Stomach (tissue), 9 donors: ENCODE data around the gene XRCC1. TPM values are rescaled to one million over a fixed set of nuclear protein-coding genes. Genes with fewer than 3 reads are reported as not detected.
A peak's percentile ranks its signal among the peaks of the same experiment; 100 is the strongest.

Experiments used
- DNase-seq, 2 donors: peaks; one replicate each; pipeline versions ENCODE4 v3.0.0 to v3.0.0-alpha.2; 2013 to 2019
- H3K27ac ChIP-seq, 5 donors: fragments of 200-600 bp in 4 of 5; sonication (generic) in 4 of 5; one replicate each; pipeline ENCODE4 v1.5.1; 2013 to 2019; ENCODE audit warnings: mild to moderate bottlenecking in 1 of 5, moderate library complexity in 1 of 5
- H3K27me3 ChIP-seq, 3 donors: fragments of 200-600 bp; sonication (generic); one replicate each; pipeline ENCODE4 v1.5.1; 2017 to 2019; ENCODE audit warnings: mixed run types in 1 of 3
- H3K36me3 ChIP-seq, 4 donors: fragments of 200-600 bp; sonication (generic); 1 replicate in 3 of 4; 2 replicates in 1 of 4; pipeline ENCODE4 v1.5.1; 2016 to 2019
- H3K4me1 ChIP-seq, 4 donors: fragments of 200-600 bp; sonication (generic); one replicate each; pipeline ENCODE4 v1.5.1; 2016 to 2019
- H3K4me3 ChIP-seq, 4 donors: fragments of 200-600 bp; sonication (generic) in 3 of 4; one replicate each; pipeline ENCODE4 v1.5.1; 2016 to 2019; ENCODE audit warnings: mild to moderate bottlenecking in 1 of 4
- H3K9me3 ChIP-seq, 4 donors: fragments of 200-600 bp; sonication (generic); one replicate each; pipeline ENCODE4 v1.5.1; 2016 to 2019
- EP300 ChIP-seq: sonication (generic); formaldehyde crosslinking; IDR thresholded peaks from one replicate; pipeline ENCODE4 v1.6.1; 2017; ENCODE audit warnings: antibody characterized with exemption
- POLR2A ChIP-seq, 4 donors: fragments of 450-650 bp; IDR thresholded peaks; one replicate each; pipeline ENCODE4 v1.6.1; 2016; ENCODE audit warnings: antibody characterized with exemption in 4 of 4, control low read depth in 2 of 4, mild to moderate bottlenecking in 1 of 4, moderate library complexity in 1 of 4
- POLR2AphosphoS5 ChIP-seq, 3 donors: sonication (generic); formaldehyde crosslinking; IDR thresholded peaks; one replicate each; pipeline ENCODE4 v1.6.1; 2016; ENCODE audit warnings: antibody characterized with exemption in 3 of 3
- WGBS, 5 donors: extraction: QIAGEN DNeasy Blood & Tissue Kit in 3 of 5; methylation state at CpG; one replicate each; pipeline versions ENCODE4 v1.1.5 to v1.1.7; 2013 to 2018; 5-methylcytosine and 5-hydroxymethylcytosine counted together
- intact Hi-C: fragments of 100-400 bp; cut with DNase I; formaldehyde crosslinking; loops from one replicate; pipeline ENCODE4 v1.15.1; 2023; ENCODE audit warnings: low total_unique reads
- polyA plus RNA-seq, 3 donors: library from polyadenylated mRNA; stranded (reverse); fragments of 200-250 nt; gene quantifications; one replicate each; pipeline ENCODE4 v1.2.3, GENCODE V29; 2013
- total RNA-seq, 5 donors: library from RNA; depleted of rRNA; stranded (reverse); fragments of >200 nt; gene quantifications; one replicate each; pipeline versions ENCODE4 v1.1.0 to v1.2.3, GENCODE V29; 2014 to 2016
- TF ChIP-seq, protein P1 (sequence below), 7 experiments: fragments of 450-650 bp in 4 of 7; fragments of 200-600 bp in 3 of 7; sonication (generic) in 3 of 7; IDR thresholded peaks; one replicate each; pipeline ENCODE4 v1.5.1; 2016 to 2019; ENCODE audit warnings: antibody characterized with exemption in 7 of 7, control low read depth in 2 of 7, mild to moderate bottlenecking in 1 of 7
- donor health status: healthy with polysubstance abuse.
- donor health status: Bipolar disorder and iron deficiency.
- donor health status: healthy.

XRCC1 gene
- total and polyA plus RNA-seq, 8 donors, result 10.8 to 42.5 (median 17.4) TPM

DNA sequence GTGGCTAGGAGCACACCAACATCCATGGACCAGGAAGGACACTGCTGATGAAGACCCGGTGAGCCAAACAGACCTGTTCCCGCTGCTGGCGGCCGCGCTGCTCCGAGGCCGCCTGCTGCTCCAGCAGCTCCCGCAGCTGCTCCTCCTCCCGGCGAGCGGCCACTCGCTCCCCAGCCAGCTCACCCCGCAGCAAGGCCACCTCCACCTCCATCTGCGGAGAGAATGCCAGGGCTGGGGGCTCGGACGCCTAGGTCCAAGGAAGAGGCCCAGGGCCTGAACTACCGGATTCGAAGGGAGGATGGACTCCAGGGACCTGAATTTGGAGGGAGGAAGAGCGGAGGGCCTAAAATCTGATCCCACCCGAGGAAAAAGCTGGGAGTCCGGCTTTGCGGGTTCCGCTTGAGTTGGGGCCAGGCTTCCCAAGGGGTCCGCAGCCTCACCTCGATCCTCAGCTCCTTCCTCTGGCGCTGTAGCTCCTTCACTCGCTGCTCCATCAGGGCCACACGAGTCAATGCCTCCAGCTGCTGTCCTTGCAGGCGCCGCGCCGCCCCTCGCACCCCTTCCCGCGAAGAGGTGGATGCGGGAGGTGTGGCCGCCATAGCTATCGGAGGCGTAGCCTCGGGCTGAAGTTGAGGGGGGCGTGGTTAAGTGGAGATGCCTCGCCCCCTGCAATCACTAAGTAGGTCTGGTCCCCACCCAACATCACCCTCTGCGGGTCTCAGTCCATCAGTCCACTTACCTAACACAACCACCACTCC, 73.5 kb downstream of the XRCC1 start:
- peak in 1 of 2 donors; percentile 69 for DNase-seq
- H3K4me1 ChIP-seq, result peaks cover 19 to 53% (median 36%) of the 10 kb centered on the region in 4 donors
- H3K27ac ChIP-seq, result no peak overlapping the region
- H3K4me3 ChIP-seq, result peak overlapping the region in 1 of 4 donors; percentile 9
- H3K9me3 ChIP-seq, result no peaks in the 10 kb centered on the region
- no peaks in the 10 kb centered on the region for H3K27me3 ChIP-seq
- TF ChIP-seq POLR2A (IDR thresholded peaks at IDR 0.05) (no peak), POLR2AphosphoS5 (IDR thresholded peaks at IDR 0.05) (no peak), EP300 (no peak)
- TF ChIP-seq, protein P1, sequence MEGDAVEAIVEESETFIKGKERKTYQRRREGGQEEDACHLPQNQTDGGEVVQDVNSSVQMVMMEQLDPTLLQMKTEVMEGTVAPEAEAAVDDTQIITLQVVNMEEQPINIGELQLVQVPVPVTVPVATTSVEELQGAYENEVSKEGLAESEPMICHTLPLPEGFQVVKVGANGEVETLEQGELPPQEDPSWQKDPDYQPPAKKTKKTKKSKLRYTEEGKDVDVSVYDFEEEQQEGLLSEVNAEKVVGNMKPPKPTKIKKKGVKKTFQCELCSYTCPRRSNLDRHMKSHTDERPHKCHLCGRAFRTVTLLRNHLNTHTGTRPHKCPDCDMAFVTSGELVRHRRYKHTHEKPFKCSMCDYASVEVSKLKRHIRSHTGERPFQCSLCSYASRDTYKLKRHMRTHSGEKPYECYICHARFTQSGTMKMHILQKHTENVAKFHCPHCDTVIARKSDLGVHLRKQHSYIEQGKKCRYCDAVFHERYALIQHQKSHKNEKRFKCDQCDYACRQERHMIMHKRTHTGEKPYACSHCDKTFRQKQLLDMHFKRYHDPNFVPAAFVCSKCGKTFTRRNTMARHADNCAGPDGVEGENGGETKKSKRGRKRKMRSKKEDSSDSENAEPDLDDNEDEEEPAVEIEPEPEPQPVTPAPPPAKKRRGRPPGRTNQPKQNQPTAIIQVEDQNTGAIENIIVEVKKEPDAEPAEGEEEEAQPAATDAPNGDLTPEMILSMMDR (IDR thresholded peaks at IDR 0.05), result no peak
- peaks cover 6 to 36% (median 25%) of the 10 kb centered on the region in 4 donors for H3K36me3 ChIP-seq
- 74 to 86% (median 77%) methylated on average over 40 to 43 of the region's 43 CpGs for WGBS, 5 donors
- intact Hi-C loops, result no loop called here

DNA sequence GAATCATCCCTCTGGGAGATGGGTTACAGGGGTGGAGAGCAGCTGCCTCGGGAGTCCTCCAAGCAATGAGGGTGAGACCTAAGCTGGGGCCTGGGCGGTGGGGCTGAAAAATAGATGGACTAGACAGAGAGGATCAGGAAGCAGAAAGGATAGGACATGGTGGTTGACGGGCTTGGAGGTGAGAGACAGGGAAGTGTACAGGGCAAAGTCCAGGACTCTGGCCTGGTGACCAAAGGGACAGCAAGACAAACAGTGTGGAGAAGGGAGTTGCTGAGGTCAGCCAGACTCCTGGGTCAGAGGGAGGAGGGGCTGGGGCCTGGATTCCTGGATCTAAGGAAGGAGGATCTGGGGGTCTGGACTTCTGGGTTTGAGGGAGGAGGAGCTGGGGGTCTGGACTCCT, 76.3 kb downstream of the XRCC1 start:
- peaks cover 8 to 59% (median 46%) of the 10 kb centered on the region in 4 donors for H3K36me3 ChIP-seq
- H3K27me3 ChIP-seq, result no peaks in the 10 kb centered on the region
- WGBS, 5 donors, result 64 to 73% (median 69%) methylated on average over 3 of the region's 3 CpGs
- no peaks in the 10 kb centered on the region for H3K9me3 ChIP-seq
- DNase-seq, result peak; percentile 26 to 34
- peaks cover 13 to 39% (median 26%) of the 10 kb centered on the region in 4 donors for H3K4me1 ChIP-seq
- intact Hi-C loops, result no loop called here
- no peak overlapping the region for H3K4me3 ChIP-seq
- no peak overlapping the region for H3K27ac ChIP-seq
- TF ChIP-seq POLR2A (IDR thresholded peaks at IDR 0.05) (no peak), POLR2AphosphoS5 (IDR thresholded peaks at IDR 0.05) (no peak), EP300 (no peak)
- TF ChIP-seq, protein P1 (IDR thresholded peaks at IDR 0.05), result no peak

DNA sequence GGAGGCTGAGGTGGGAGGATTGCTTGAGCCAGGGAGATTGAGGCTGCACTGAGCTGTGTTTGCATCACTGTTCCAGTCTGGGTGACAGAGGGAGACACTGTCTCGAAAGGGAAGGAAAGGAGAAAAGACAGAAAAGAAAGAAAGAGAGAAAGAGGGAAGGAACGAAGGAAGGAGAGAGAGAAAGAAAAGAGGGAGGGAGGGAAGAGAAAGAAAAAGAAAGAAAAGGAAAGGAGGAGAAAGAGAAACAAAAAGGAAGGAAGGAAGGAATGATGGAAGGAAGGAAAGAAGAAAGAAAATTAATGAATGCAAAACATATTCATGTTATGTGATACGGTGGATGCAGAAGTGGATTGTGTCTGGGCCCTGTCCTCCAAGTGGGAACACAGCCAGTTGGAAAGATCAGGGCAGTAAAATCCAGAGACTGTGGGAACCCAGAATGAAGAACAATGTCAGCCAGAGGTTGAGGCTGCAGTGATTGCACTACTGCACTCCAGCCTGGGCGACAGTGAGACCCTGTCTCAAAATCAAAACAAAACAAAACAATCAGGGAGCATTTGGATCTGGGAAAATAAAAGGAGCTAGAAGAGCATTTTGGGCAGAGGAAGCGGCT, 77.0 kb downstream of the XRCC1 start:
- H3K27ac ChIP-seq, result no peak overlapping the region
- intact Hi-C loops, result no loop called here
- H3K4me3 ChIP-seq, result no peak overlapping the region
- 71 to 86% (median 84%) methylated on average over 5 of the region's 5 CpGs for WGBS, 5 donors
- DNase-seq, result peak in 1 of 2 donors; percentile 76
- H3K9me3 ChIP-seq, result no peaks in the 10 kb centered on the region
- TF ChIP-seq POLR2A (IDR thresholded peaks at IDR 0.05) (no peak), POLR2AphosphoS5 (IDR thresholded peaks at IDR 0.05) (no peak), EP300 (no peak)
- TF ChIP-seq, protein P1 (IDR thresholded peaks at IDR 0.05), result no peak
- peaks cover 12 to 37% (median 24%) of the 10 kb centered on the region in 4 donors for H3K4me1 ChIP-seq
- no peaks in the 10 kb centered on the region for H3K27me3 ChIP-seq
- peaks cover 8 to 61% (median 52%) of the 10 kb centered on the region in 4 donors for H3K36me3 ChIP-seq

DNA sequence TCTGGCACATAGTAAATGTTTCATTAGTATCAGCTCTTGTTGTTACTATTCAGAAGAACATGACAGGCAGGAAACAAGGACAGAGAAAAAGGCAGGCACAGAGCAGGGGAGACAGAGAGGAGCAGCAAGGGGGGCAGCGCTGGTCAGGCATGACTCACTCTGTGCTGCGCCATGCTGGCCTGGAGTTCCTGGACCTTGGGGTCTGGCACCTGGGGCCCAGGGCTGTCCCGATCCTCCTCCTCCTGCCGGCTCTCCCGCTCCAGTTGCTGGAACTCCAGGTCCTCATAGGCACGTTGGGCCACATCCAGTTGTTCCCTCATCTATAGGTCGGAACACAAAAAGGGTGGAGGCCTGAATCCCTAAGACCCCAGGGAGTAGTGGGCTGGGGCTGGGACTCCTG, 78.4 kb downstream of the XRCC1 start:
- DNase-seq, result no peak
- H3K27me3 ChIP-seq, result no peaks in the 10 kb centered on the region
- intact Hi-C loops, result no loop called here
- peaks cover 8 to 63% (median 55%) of the 10 kb centered on the region in 4 donors for H3K36me3 ChIP-seq
- peaks cover 7 to 23% (median 14%) of the 10 kb centered on the region in 4 donors for H3K4me1 ChIP-seq
- H3K4me3 ChIP-seq, result no peak overlapping the region
- no peaks in the 10 kb centered on the region for H3K9me3 ChIP-seq
- no peak overlapping the region for H3K27ac ChIP-seq
- 89 to 98% (median 96%) methylated on average over 6 to 7 of the region's 7 CpGs for WGBS, 5 donors
- TF ChIP-seq POLR2A (IDR thresholded peaks at IDR 0.05), result no peak
- no peak for TF ChIP-seq POLR2AphosphoS5 (IDR thresholded peaks at IDR 0.05)
- TF ChIP-seq EP300, result no peak
- TF ChIP-seq, protein P1 (IDR thresholded peaks at IDR 0.05), result no peak
